HepG2 (cell line): ENCODE results near the gene GCH1. TPM values are rescaled to one million over a fixed set of nuclear protein-coding genes. Genes with fewer than 3 reads are reported as not detected.

Experiments used
- ZFP91 ChIP-seq: sonication (generic); formaldehyde crosslinking; IDR thresholded peaks from 2 replicates; pipeline ENCODE4 v1.9.0; 2022; ENCODE audit warnings: missing genetic modification reagents, mild to moderate bottlenecking, borderline replicate concordance
- ZNF136 ChIP-seq: sonication (generic); formaldehyde crosslinking; IDR thresholded peaks from 2 replicates; pipeline ENCODE4 v1.8.1; 2022; ENCODE audit warnings: low read depth, mild to moderate bottlenecking, moderate library complexity, missing genetic modification reagents
- ZNF503 ChIP-seq: sonication (generic); formaldehyde crosslinking; IDR thresholded peaks from 2 replicates; pipeline ENCODE4 v1.4.0; 2020; ENCODE audit warnings: missing genetic modification reagents
- polyA plus RNA-seq, 8 experiments: library from polyadenylated mRNA; depleted of rRNA in 3 of 8; stranded (reverse) in 7 of 8; unstranded in 1 of 8; fragments of >200 nt; fragmentation: Illumina TruSeq in 4 of 8; extraction: Trizol in 4 of 8; gene quantifications; 2 replicates each; pipeline versions ENCODE4 v1.2.1 to v1.2.3, GENCODE V29; 2011 to 2016; ENCODE audit warnings: low read depth in 4 of 8, missing spikeins in 1 of 8, mixed read lengths in 1 of 8; ENCODE audit not compliant: insufficient read depth in 1 of 8
- total RNA-seq, 5 experiments: library from RNA; depleted of rRNA; stranded (reverse); fragments of >200 nt; fragmentation: Illumina TruSeq; extraction: Trizol; gene quantifications; 2 replicates each; pipeline ENCODE4 v1.2.3, GENCODE V29; 2016; ENCODE audit warnings: low read depth in 1 of 5
- TF ChIP-seq, protein P1 (sequence below), 2 experiments: sonication (generic) in 1 of 2; formaldehyde crosslinking in 1 of 2; IDR thresholded peaks; 2 replicates each; pipeline versions ENCODE4 v1.6.1 to v1.9.0; 2014 to 2022; ENCODE audit warnings: antibody characterized with exemption in 1 of 2, borderline replicate concordance in 1 of 2, inconsistent platforms in 1 of 2, low read depth in 1 of 2, missing genetic modification reagents in 1 of 2
- TF ChIP-seq, protein P2 (sequence below): conservative IDR thresholded peaks from 2 replicates; pipeline ENCODE4 v1.6.1; 2018; ENCODE audit warnings: missing genetic modification reagents
- TF ChIP-seq, protein P3 (sequence below): sonication (generic); formaldehyde crosslinking; IDR thresholded peaks from 2 replicates; pipeline ENCODE4 v1.5.0; 2020; ENCODE audit warnings: mild to moderate bottlenecking, missing genetic modification reagents, borderline replicate concordance
- TF ChIP-seq, protein P4 (sequence below): sonication (generic); formaldehyde crosslinking; IDR thresholded peaks from 2 replicates; pipeline ENCODE4 v1.4.0; 2020; ENCODE audit warnings: mild to moderate bottlenecking, missing genetic modification reagents

Gene GCH1
- total and polyA plus RNA-seq, 2 of the 13 experiments (the other 11 are each of a cell fraction or from before 2014, with no cell fraction given), result 15.0 to 25.2 TPM

DNA sequence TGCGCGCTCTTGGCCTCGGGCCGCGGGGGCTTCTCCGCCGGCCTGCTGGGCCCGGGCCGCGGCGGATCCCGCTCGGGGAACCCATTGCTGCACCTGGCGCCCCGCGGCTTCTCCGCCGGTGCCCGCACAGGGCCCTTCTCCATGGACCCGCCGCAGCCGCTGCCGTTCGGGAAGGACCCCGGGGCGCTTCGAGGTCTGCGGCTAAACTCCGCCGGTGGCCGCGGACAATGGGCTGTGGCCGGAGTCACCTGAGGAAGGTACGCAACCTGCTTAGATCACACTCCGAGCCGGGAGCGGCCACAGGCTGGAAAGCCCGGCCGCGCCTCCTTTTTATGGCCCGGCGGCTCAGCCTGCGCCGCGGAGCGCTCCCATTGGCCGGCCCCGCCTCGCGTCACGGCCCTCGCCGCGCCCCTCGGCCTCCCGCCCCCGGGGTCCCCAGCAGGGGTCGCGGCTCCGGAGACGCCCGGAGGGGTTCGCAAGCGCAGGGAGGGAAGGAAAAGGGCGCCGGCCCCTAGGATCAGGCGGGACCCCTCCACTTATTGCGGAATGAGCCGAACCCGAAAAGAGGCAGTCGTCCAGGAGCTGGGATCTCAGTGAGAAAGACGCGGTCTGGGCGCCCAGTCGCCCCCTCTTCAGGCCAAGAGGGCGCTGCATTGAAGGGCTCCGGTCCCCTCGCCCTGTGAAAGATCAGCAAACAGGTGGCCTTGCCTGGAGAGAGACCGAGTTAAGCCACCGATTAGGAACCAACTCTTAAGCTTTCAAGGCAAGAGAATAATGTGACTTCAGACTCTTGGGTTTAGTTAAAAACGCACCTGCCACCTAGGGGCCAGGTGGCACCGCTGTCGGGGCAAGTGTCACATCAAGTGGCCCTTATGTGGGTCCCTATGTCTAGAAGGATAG is at the start of gene GCH1 (continued):
- TF ChIP-seq, protein P1, sequence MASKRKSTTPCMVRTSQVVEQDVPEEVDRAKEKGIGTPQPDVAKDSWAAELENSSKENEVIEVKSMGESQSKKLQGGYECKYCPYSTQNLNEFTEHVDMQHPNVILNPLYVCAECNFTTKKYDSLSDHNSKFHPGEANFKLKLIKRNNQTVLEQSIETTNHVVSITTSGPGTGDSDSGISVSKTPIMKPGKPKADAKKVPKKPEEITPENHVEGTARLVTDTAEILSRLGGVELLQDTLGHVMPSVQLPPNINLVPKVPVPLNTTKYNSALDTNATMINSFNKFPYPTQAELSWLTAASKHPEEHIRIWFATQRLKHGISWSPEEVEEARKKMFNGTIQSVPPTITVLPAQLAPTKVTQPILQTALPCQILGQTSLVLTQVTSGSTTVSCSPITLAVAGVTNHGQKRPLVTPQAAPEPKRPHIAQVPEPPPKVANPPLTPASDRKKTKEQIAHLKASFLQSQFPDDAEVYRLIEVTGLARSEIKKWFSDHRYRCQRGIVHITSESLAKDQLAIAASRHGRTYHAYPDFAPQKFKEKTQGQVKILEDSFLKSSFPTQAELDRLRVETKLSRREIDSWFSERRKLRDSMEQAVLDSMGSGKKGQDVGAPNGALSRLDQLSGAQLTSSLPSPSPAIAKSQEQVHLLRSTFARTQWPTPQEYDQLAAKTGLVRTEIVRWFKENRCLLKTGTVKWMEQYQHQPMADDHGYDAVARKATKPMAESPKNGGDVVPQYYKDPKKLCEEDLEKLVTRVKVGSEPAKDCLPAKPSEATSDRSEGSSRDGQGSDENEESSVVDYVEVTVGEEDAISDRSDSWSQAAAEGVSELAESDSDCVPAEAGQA (IDR thresholded peaks at IDR 0.05; ENCODE audit: low read depth), result no peak
- TF ChIP-seq, protein P1 (CRISPR knock-in tag; IDR thresholded peaks at IDR 0.05; ENCODE audit: borderline replicate concordance), result peak; percentile 66; the same call in 1 of the 2 replicates
- TF ChIP-seq ZNF136 (CRISPR knock-in tag) (no peak), ZFP91 (CRISPR knock-in tag) (peak; percentile 58; the same call in 1 of the 2 replicates), ZNF503 (CRISPR knock-in tag) (no peak)
- TF ChIP-seq, protein P2, sequence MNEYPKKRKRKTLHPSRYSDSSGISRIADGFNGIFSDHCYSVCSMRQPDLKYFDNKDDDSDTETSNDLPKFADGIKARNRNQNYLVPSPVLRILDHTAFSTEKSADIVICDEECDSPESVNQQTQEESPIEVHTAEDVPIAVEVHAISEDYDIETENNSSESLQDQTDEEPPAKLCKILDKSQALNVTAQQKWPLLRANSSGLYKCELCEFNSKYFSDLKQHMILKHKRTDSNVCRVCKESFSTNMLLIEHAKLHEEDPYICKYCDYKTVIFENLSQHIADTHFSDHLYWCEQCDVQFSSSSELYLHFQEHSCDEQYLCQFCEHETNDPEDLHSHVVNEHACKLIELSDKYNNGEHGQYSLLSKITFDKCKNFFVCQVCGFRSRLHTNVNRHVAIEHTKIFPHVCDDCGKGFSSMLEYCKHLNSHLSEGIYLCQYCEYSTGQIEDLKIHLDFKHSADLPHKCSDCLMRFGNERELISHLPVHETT (CRISPR knock-in tag), result no peak
- TF ChIP-seq, protein P3, sequence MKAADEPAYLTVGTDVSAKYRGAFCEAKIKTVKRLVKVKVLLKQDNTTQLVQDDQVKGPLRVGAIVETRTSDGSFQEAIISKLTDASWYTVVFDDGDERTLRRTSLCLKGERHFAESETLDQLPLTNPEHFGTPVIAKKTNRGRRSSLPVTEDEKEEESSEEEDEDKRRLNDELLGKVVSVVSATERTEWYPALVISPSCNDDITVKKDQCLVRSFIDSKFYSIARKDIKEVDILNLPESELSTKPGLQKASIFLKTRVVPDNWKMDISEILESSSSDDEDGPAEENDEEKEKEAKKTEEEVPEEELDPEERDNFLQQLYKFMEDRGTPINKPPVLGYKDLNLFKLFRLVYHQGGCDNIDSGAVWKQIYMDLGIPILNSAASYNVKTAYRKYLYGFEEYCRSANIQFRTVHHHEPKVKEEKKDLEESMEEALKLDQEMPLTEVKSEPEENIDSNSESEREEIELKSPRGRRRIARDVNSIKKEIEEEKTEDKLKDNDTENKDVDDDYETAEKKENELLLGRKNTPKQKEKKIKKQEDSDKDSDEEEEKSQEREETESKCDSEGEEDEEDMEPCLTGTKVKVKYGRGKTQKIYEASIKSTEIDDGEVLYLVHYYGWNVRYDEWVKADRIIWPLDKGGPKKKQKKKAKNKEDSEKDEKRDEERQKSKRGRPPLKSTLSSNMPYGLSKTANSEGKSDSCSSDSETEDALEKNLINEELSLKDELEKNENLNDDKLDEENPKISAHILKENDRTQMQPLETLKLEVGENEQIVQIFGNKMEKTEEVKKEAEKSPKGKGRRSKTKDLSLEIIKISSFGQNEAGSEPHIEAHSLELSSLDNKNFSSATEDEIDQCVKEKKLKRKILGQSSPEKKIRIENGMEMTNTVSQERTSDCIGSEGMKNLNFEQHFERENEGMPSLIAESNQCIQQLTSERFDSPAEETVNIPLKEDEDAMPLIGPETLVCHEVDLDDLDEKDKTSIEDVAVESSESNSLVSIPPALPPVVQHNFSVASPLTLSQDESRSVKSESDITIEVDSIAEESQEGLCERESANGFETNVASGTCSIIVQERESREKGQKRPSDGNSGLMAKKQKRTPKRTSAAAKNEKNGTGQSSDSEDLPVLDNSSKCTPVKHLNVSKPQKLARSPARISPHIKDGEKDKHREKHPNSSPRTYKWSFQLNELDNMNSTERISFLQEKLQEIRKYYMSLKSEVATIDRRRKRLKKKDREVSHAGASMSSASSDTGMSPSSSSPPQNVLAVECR, result peak; percentile 76; the same call in 1 of the 2 replicates
- TF ChIP-seq, protein P4, sequence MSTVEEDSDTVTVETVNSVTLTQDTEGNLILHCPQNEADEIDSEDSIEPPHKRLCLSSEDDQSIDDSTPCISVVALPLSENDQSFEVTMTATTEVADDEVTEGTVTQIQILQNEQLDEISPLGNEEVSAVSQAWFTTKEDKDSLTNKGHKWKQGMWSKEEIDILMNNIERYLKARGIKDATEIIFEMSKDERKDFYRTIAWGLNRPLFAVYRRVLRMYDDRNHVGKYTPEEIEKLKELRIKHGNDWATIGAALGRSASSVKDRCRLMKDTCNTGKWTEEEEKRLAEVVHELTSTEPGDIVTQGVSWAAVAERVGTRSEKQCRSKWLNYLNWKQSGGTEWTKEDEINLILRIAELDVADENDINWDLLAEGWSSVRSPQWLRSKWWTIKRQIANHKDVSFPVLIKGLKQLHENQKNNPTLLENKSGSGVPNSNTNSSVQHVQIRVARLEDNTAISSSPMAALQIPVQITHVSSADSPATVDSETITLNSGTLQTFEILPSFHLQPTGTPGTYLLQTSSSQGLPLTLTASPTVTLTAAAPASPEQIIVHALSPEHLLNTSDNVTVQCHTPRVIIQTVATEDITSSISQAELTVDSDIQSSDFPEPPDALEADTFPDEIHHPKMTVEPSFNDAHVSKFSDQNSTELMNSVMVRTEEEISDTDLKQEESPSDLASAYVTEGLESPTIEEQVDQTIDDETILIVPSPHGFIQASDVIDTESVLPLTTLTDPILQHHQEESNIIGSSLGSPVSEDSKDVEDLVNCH (CRISPR knock-in tag), result no peak
